Measurements from ENCODE around the gene PKN2. TPM values are rescaled to one million over a fixed set of nuclear protein-coding genes. Genes with fewer than 3 reads are reported as not detected.
A peak's percentile ranks its signal among the peaks of the same experiment; 100 is the strongest.

The PKN2 gene
- total RNA-seq, 1 donor from 2014 or later, result 74.4 TPM

GRCh38 chr1:88680911-88681622 is 3.0 kb upstream of the PKN2 start:
- no peak for TF ChIP-seq CTCF (IDR thresholded peaks at IDR 0.05)
- TF ChIP-seq EZH2phosphoT487 (IDR thresholded peaks at IDR 0.05), result no peak
- no peak for TF ChIP-seq EZH2 (IDR thresholded peaks at IDR 0.05)
- Histone ChIP-seq H3K4me3 (no peak overlapping the region), H3K79me2 (ENCODE audit: low read depth) (peaks cover 43% of the 10 kb centered on the region), H3K4me2 (no peak overlapping the region), H3K36me3 (no peaks in the 10 kb centered on the region), H4K20me1 (ENCODE audit: low read depth) (no peaks in the 10 kb centered on the region), H3K4me1 (peaks cover 7% of the 10 kb centered on the region), H3K27me3 (no peaks in the 10 kb centered on the region), H2AFZ (replicated peaks) (no peak overlapping the region), H3F3A (ENCODE audit: low read depth) (peaks cover 31% of the 10 kb centered on the region), H3K27ac (no peak overlapping the region), H3K9ac (no peak overlapping the region), H3K9me3 (ENCODE audit: low read depth) (no peaks in the 10 kb centered on the region)
- Mint-ChIP-seq H3K27ac (no peak overlapping the region), H3K27me3 (ENCODE audit: insufficient read depth, low read depth) (no peaks in the 10 kb centered on the region), H3K4me1 (peaks cover 8% of the 10 kb centered on the region), H3K36me3 (no peaks in the 10 kb centered on the region), H3K9me3 (no peaks in the 10 kb centered on the region), H3K4me3 (no peak overlapping the region)
- DNase-seq (ENCODE audit: low spot score), result no peak

- Histone ChIP-seq H3K4me1 (peaks cover 18% of the 10 kb centered on the region), H4K20me1 (ENCODE audit: low read depth) (peaks cover 17% of the 10 kb centered on the region), H3K9ac (peak overlapping the region; percentile 86), H2AFZ (replicated peaks) (peak overlapping the region; percentile 56), H3K27ac (peak overlapping the region; percentile 96), H3K36me3 (peaks cover 4% of the 10 kb centered on the region), H3K27me3 (no peaks in the 10 kb centered on the region), H3F3A (ENCODE audit: low read depth) (peaks cover 31% of the 10 kb centered on the region), H3K4me3 (peak overlapping the region; percentile 87), H3K79me2 (ENCODE audit: low read depth) (peaks cover 77% of the 10 kb centered on the region), H3K9me3 (ENCODE audit: low read depth) (no peaks in the 10 kb centered on the region), H3K4me2 (peak overlapping the region; percentile 75)
- DNase-seq (ENCODE audit: low spot score), result peak; percentile 91
- TF ChIP-seq EZH2 (IDR thresholded peaks at IDR 0.05) (no peak), CTCF (IDR thresholded peaks at IDR 0.05) (peak; percentile 29)
- no peaks in the 10 kb centered on the region for H3K27me3 Mint-ChIP-seq (ENCODE audit: insufficient read depth, low read depth)
- H3K27ac Mint-ChIP-seq, result peak overlapping the region; percentile 98
- H3K4me1 Mint-ChIP-seq, result peaks cover 16% of the 10 kb centered on the region
- H3K36me3 Mint-ChIP-seq, result no peaks in the 10 kb centered on the region
- peak overlapping the region; percentile 98 for H3K4me3 Mint-ChIP-seq
- no peaks in the 10 kb centered on the region for H3K9me3 Mint-ChIP-seq
Measured at GRCh38 chr1:88684482-88685258, 597 bp downstream of the PKN2 start.

GRCh38 chr1:88685259-88685620 is 1.2 kb downstream of the PKN2 start:
- H3K4me3 Mint-ChIP-seq, result peak overlapping the region; percentile 98

More at GRCh38 chr1:88685259-88685620, 1.2 kb downstream of the PKN2 start:
- H3K27ac Mint-ChIP-seq, result peak overlapping the region; percentile 98
- H3K9ac ChIP-seq, result peak overlapping the region; percentile 86
- peaks cover 22% of the 10 kb centered on the region for H4K20me1 ChIP-seq (ENCODE audit: low read depth)
- no peaks in the 10 kb centered on the region for H3K9me3 ChIP-seq (ENCODE audit: low read depth)
- peaks cover 18% of the 10 kb centered on the region for H3K4me1 ChIP-seq
- H3K4me3 ChIP-seq, result peak overlapping the region; percentile 87
- H3K4me1 Mint-ChIP-seq, result peaks cover 16% of the 10 kb centered on the region
- no peaks in the 10 kb centered on the region for H3K27me3 Mint-ChIP-seq (ENCODE audit: insufficient read depth, low read depth)
- H3K9me3 Mint-ChIP-seq, result no peaks in the 10 kb centered on the region
- H3F3A ChIP-seq (ENCODE audit: low read depth), result peaks cover 31% of the 10 kb centered on the region
- peaks cover 6% of the 10 kb centered on the region for H3K36me3 ChIP-seq
- no peak for TF ChIP-seq EZH2phosphoT487 (IDR thresholded peaks at IDR 0.05)
- no peak for TF ChIP-seq CTCF (IDR thresholded peaks at IDR 0.05)
- no peak for TF ChIP-seq EZH2 (IDR thresholded peaks at IDR 0.05)
- peak overlapping the region; percentile 52 for H2AFZ ChIP-seq (replicated peaks)
- no peaks in the 10 kb centered on the region for H3K27me3 ChIP-seq
- H3K4me2 ChIP-seq, result peak overlapping the region; percentile 75
- no peak for DNase-seq (ENCODE audit: low spot score)
- peaks cover 79% of the 10 kb centered on the region for H3K79me2 ChIP-seq (ENCODE audit: low read depth)
- H3K27ac ChIP-seq, result peak overlapping the region; percentile 96
- H3K36me3 Mint-ChIP-seq, result no peaks in the 10 kb centered on the region

Measured in neural progenitor cell (in vitro differentiated cells).